COLO829 (cell line): Measurements from ENCODE around the gene FPR2.
"Not testable (repeated sequence)": the region's sequence is repeated elsewhere in the genome, so short reads cannot be mapped to it uniquely, and the experiment has no call there.

Source experiments
- DNase-seq: peaks from one replicate; pipeline ENCODE4 v3.0.0; 2012; ENCODE audit warnings: low spot score

FPR2 gene

DNA sequence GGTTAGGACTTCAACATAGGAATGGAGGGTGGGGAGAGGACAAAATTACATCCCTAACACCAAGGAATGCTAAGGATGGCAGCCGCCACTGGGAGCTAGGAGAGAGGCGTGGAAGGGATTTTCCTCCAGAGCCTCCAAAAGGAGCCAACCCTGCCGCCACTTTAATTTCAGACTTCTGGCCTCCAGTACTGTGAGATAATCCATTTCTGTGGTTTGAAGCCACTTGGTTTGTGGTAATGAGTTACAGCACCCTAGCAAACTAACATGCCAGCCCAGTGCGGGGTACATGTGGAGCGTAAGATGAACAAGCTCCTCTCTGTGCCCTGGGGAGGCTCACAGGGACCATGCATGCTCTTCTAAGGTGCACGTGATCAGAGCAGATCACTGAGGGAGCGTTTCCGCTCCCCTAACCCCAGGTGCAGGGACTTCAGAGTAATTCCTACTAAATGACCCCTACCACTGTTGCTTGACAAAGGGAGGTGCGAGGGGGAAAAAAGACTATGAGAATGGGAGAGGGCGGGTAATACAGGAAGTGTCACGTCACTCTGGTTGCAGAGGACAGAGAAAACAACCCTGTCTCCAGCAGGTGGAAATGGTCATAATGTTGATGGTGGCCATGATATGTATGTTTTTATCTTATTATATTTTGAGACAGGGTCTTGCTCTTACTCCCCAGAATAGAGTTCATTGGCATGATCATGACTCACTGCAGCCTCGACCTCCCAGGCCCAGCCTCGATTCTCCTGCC is 21.3 kb upstream of the FPR2 start:
- no peak for DNase-seq

DNA sequence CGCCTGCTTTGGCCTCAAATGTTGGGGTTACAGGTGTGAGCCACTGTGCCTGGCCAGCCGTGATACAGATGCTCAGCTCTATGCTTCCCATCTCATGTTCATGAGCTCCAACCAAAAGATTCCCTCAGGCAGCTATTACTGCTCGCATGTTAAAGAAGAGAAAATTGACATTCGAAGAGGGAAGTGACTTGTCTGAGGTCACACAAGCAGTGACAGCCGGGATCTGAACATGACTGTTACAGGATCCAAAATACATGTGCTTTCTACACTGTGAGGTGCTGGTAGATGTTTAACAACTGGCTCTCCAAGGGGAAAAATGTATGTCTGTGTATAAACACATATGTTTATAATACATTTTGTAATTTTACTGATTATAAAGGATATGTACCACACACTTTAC is 20.6 kb upstream of the FPR2 start:
- no peak for DNase-seq

DNA sequence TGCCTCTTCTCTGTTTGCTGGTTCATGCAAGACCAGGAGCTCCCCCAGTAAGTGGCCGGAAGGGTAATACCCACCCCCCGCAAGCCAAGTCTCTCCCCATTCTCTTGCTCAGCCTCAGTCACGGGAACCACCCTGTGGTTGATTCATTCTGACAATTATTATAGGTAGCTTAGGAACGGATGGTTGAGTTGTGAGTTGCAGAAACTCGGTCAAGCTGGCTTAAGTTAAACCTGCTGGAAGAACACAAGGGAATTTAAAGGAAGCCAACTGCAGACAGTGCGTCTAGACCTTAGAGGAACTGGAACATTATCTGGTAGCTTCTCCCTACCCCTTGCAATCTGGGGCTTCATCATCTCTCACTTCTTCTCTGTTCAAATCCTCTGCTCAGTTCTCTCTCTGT is 18.2 kb upstream of the FPR2 start:
- DNase-seq = no peak

DNA sequence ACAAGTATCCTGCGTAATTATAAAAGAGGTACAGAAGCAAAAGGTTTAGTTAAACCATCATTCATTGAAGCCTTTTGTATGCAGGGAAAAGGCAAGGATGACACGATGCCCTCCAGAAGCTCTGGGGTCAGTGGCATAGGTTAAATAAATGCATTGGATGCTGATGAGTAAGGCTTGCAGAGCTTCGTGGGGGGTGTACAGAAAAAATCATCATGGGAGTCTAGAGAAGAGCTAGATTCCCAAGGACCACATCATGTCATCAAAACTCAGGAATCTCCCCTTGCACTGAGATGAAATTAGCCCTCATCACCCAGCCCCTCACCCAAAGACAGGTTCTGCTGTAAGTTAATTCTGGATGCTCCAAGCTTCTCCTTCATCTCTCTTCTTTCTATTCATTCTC is 17.6 kb upstream of the FPR2 start:
- DNase-seq = no peak

DNA sequence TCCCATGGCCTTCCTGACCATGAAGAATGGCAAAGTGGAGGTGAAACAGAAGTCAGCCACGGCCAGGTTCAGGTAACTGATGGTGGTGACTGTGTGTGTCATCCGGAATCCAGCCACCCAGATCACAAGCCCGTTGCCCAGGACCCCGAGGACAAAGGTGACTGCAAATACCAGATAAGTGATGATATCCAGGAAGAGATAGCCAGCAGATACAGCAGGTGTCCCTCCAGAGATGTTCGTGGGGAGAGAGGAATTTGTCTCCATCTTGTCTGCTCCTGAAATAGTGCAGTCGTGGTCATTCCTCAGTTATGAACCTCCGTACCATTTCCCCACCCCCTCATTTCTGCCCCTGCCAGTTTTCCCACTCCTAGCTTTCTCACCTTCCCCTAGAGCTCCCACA is 14.2 kb upstream of the FPR2 start:
- no peak for DNase-seq

DNA sequence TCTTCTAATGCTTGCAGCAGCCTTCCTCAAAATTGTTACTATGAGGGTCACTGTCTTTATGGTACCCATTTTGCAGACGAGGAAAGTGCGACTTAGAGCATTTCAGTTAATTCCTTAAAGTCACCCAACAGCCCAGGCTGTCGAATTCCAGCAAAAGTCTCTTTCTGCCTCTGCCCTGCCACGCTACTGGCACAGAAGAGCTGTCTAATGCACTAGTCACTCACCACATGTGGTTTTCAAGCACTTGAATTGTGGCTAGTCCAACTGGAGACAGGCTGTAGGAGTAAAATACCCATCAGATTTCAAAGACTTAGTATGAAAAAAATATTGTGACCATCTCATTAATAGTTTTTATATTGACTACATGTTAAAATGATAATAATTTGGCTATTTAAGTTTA is 11.0 kb upstream of the FPR2 start:
- DNase-seq = no peak

DNA sequence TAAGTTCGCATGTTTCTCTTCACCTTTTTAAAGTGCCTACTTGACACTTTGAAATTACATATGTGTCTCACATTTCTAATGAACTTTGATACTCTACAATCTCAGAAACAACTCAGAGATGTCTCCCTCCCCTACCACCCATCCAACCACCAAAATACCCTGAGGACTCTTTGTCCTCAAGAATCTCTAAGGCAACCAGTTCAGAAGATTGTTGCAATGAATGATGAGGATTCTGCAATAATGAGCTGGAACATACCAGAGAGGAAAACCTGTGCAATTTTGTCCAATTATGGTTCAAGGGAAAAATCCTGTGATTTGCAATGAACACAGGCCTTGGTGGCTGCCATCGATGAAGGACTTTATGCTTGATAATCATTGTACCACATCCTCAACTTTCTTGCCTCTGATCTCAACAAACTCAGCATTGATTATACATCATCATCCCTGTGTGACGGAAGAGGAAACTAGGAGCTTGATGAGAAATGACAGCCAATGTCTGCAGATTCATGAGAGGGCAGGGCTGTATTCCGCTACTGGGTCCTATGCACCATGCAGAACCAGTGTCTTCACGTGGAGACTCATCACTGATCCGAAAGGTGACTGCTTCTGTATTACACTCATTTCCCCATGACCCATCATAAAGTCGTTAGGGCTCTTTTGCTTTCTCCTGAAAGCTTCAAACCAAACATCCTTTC is 10.4 kb upstream of the FPR2 start:
- DNase-seq = no peak

DNA sequence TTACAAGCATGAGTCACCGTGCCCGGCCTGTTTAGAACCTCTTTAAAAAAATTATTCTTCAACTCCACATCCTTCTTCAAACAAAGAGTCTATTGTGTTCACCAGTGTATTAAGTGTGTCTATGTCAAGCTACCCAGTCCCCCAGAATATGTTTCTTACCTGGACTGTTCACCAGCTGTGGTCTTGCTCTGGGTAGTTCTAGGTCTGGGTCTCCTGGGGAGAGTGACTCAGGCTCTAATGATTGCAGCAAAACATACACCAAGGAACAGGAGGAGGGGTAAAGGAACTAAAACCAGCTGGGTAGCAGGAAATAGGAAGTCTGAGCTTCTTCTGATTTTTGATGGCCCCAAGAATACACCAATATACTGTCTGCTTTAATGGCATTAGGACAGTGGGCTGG is 9.3 kb upstream of the FPR2 start, which contains the start of gene FPR1:
TSS of gene FPR1 (minus strand) at position 224 of the 400 bp plus-strand sequence. CDS start 4,884 bp downstream, outside the sequence.
- DNase-seq = peak; percentile 8

DNA sequence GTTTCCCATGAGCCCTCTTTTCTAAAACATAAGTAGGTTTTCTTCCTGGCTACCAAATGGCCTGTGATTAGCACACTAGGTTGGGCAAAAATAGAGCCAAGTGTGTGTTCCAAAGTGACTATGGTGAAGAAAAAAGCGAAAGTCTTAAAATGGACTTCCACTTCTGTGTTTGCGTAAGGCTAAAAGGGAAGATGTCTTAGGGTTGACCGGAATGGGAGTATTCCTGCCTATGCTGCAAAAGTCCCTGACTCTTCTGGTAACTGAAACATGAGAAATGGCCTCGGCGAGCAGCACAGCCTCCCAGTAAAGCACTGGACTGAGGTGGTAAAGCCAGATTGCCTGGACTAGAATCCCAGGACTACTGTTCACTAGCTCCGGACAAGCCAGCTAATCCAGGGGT is 6.9 kb upstream of the FPR2 start:
- DNase-seq = no peak

DNA sequence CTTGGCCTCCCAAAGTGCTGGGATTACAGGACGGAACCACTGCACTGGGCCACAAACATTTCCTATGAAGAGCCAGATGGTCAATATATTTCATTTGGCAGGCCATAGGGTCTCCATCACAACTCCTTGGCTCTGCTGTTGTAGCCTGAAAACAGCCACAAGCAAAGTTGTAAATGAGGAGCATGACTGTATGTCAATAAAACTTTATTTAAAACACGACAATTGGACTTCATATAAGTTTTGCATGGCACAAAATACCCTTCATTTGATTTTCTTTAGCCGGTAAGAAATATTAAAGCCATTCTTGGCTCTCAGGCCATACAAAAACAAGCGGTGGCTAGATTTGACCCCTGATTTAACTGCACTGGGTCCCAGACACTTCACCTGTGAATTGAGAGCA is 6.2 kb upstream of the FPR2 start:
- DNase-seq = no peak

DNA sequence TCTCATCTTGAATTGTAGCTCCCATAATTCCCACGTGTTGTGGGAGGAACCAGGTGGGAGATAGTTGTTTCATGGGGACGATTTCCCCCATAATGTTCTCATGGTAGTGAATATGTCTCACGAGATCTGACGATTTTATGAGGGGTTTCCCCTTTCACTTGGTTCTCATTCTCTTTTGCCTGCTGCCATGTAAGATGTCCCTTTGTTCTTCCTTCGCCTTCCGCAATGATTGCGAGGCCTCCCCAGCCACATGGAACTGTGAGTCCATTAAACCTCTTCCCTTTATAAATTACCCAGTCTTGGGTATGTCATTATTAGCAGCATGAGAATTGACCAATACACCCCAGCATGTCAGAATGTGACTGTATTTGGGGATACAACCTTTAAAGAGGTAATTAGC is 5.4 kb upstream of the FPR2 start:
- DNase-seq = no peak

DNA sequence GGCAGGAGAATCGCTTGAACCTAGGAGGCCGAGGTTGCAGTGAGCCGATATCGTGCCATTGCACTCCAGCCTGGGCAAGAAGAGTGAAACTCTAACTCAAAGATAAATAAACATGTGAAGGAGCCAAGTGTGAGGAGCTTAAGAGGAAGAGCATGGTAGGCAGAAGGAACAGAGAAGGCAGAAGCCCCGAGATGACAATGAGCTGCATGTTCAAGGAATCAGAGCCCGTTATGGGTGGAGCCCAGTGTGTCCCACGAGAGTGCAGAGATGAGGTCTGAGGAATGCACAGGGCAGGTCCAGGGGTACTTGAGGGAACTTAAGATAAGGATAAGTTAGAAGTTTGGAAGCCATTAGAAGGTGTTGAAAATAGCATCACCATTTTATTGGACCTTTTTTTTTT is 716 bp downstream of the FPR2 start:
- DNase-seq = no peak

DNA sequence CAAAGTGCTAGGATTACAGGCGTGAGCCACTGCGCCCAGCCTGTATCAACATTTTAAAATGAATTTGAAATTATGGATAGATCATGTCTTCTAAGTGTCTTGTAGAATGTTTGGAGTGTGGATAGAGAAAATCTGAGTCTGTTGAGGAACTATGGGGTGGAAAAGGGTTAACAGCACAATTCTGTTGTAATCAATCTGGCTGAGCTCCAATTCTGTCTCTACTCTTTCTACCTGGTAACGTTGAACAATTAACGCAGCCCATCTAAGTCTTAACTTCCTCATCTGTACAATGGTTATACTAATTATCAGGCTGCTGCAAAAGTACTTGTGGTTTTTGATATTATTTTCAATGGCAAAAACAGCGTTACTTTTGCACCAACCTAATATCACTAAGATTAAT is 4.1 kb downstream of the FPR2 start:
- DNase-seq = no peak

DNA sequence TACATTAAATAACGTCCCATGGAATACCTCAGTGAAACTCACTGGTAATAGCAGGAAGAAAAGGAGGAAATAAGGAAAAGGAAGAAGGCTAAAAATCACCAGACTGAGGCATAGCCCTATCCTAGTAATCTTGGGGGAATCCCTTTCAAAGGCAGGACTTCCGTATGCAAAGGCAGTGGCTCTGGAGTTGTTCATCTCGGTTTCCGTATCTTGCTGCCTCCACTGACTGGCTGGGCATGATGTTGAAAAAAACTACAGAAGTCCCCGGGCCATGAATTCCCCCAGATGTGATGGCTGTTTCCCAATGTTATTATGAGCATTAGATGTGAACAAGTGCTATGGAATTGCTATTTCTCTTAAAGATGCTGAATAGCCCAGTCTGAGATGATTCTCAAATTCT is 5.5 kb downstream of the FPR2 start:
- no peak for DNase-seq

DNA sequence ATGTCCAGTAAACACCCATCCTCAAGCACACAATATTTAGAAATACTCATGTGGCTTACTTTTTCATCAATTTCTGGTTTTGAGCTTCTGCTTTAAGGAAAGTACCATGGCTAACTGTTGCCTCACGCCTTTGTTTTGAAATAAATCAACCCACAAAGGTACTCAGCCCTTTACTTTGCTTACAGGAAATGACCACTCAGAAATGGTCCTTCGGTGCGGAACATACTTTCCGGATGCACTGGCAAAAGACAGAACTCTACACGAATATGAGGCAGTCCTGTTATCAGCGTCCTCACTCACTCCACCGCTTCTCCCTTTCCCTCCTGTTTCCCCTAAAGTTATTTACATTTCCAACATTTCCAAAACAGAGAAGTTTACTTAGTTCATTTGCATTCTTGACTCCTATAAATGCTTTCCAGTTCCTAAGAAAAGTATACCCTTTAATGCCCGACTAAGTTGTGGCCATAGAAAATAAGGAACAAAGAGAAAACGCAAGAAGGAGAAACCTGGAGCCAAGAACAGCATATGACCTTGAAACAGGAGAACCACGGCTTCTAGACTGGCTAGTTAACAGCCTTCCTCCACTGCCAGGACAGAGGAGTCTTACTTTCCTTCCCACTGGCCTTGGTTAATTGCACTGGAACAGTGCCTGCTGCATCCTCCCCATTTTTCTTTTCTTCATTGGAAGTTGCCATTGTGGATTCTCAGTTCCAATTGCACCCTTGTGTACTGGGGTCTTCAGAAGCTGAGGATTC is 10.6 kb downstream of the FPR2 start:
- DNase-seq = no peak

DNA sequence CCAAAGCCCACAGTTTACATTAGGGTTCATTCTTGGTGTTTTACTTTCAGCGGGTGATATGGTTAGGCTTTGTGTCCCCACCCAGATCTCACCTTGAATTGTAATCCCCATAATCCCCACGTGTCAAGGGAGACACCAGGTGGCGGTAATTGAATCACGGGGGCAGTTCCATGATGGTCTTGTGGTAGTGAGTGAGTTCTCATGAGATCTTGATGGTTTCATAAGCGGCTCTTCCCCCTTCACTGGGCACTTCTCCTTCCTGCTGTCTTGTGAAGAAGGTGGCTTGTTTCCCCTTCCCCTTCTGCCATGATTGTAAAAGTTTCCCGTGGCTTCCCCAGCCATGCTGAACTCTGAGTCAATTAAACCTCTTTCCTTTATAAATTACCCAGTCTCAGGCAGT is 12.0 kb downstream of the FPR2 start:
- no peak for DNase-seq

DNA sequence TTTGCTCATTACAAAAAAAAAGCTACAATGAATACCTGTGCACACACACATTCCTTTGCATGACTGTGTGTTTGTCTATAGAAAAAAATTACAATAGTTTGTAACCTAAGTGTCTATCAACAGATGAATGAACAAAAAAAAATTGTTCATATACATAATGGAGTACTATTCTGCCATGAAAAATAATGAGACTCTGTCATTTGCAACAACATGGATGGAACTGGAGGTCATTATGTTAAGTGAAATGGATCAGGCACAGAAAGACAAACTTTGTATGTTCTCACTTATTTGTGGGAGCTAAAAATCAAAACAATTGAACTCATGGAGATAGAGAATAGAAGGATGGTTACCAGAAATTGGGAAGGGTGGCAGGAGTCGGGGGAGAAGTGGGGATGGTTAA is 15.6 kb downstream of the FPR2 start:
- DNase-seq = not testable (repeated sequence)

DNA sequence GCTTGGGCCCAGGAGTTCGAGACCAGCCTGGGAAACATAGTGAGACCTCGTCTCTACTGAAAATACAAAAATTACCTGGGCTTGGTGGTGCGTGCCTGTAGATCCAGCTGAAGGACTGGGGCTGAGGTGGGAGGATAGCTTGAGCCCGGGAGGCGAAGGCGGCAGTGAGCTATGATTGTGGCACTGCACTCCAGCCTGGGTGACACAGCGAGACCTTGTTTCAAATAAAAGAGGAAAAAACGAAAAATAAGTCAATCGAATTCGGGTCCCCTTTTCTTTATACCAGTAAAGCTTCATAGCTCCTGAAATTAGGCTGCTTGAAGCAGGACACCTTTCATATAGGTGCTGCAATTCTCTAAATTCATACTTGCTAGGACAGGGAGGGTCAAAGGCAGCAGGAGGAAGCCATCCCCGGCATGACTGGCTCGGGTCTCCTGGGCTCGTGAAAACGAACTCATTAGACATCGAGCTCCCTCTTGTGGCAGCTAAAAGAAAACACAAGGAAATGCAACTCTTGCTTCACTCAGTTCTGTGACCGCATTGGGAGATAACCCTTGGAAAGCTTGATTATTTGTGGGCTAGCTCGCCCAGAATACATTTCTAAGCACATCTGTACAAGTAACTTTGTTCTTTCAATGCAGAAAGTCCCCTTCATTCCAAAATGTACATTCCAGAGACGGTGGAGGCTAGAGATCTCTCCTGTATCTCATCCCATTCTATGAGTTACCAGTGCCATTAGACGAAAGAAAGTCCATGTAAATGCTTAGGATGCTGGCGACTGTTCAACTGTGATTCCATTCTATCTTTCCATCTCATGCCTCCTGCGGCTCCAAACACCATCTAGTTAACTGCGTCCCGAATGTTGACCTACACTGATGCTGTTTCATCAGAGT is 16.8 kb downstream of the FPR2 start:
- DNase-seq = peak; percentile 21

DNA sequence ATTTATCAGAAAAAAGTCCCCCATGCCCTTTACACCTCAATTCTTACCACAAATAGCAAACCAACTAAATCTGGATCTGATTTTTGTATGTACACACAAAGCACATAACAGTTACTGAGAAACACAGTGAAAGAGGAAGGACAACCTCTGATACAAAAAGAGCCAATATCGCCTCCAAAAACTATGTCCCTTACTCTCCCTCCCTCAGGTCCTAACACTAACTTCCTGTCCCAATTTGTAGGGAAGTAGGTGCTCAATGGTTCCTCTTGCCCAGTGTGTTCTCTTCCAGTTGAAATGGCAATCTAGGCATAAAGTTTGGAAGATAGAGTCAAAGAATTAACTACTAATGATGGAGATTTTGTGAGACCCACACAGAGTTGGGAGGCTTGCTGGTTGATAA is 18.2 kb downstream of the FPR2 start:
- DNase-seq = no peak

DNA sequence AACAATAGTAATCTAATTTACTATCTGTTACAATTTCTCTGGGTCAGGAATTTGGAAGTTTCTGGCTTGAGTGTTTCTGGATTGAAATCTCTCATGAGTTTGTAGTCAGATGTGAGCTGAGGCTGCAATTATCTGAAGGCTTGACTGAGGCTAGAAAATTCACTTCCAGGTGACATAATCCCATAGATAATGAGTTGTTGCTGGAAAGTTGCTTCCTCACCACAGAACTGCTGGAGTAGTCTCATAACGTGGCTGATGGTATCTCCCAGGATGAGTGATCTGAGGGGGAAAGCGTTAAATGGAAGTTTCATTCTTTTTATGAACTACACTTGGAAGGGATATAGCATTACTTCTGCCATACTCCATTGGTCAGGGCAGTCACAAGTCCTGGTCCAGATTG is 18.7 kb downstream of the FPR2 start:
- DNase-seq = no peak

DNA sequence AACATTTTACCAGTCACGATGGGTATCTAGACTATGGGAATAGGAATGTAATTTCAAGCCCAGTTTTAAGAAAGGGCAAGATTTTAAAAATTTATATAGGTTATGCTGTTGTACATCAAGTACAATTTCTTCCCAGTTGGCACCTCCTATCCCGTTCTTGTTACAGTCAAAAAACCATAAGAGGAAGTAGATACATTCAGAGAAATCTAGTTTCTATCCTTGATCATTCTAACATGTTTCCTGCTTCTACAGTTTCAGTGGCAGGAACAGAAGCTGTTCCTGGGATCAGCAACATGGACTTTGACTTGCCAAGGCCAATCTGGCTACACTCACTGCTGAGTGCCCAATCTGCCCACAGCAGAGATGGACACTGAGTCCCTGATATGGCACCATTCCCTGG is 19.3 kb downstream of the FPR2 start:
- DNase-seq = no peak

DNA sequence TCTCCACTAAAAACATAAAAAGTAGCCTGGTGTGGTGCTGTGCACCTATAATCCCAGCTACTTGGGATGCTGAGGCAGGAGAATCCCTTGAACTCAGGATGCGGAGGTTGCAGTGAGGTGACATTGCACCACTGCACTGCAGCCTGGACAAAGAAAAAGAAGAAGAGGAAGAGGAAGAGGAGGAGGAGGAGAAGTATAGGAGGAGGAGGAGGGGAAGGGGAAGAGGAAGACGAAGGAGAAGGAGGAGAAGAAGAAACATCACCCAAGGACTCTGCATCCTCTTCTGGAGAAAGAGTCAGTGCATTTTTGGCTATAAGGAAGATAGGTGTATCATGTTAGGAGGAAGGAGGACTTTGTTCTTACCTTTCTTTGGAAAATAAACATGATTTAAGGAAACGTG is 21.0 kb downstream of the FPR2 start:
- DNase-seq = no peak
